Activated naive CD8-positive, alpha-beta T cell treated with anti-CD3 and anti-CD28 coated beads, Interleukin-2, amount 50 U/mL, for 16 hours (primary cell): Measurements from ENCODE around the gene CACNA1S.

Source experiments
- DNase-seq: peaks from one replicate; pipeline ENCODE4 v3.0.0-alpha.2; 2020; ENCODE audit warnings: low read depth, low spot score

CACNA1S gene

GRCh38 chr1:201116091-201116490, 3.9 kb upstream of the CACNA1S start:
- DNase-seq = no peak

GRCh38 chr1:201115390-201115937, 3.2 kb upstream of the CACNA1S start:
- DNase-seq = no peak

DNA sequence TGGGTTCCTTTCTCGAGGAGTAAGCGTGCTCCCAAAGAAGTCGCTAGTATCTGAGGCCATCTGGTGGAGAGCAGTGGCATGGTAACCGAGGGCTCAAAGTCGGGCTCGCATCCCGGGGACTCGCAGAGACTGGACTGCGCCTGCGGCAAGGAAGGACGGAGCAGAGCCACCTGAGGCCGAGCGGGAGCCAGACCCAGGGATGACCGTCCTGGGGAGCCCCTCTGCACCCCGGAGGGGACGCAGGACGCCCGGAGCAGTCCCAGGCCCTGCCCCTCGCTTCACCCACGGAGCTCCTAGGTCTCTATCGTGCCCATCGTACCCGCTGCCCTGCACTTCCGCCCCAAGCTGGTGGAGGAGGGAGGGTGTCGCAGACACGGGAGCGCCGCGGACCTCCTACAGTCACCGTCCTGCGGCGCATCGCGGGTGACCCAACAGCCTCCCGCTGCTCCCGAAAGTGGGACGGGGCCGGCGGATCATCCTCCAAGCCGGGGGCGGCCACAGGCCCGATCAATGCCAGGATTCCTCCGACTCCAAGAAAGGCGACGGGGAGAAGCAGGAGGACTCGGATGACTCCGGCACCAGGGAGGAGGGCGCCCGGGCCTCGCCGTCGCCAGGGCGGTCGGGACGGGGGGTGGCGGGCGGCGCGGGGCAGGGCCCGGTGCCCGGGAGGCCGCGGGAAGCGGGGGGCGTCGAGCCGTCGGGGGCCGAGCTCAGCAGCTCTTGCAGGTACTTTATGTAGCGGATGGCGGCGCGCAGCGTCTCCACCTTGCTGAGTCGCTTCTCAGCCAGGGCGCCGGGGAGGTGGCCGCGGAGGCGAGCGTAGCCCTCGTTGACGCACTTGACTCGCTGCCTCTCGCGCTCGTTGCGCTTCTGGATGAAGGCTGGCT, 2.3 kb upstream of the CACNA1S start:
- DNase-seq = peak; percentile 40

- no peak for DNase-seq
Observed at GRCh38 chr1:201113451-201114244, 1.4 kb upstream of the CACNA1S start.

- DNase-seq = no peak
Observed at GRCh38 chr1:201112926-201113325, 700 bp upstream of the CACNA1S start.

DNA sequence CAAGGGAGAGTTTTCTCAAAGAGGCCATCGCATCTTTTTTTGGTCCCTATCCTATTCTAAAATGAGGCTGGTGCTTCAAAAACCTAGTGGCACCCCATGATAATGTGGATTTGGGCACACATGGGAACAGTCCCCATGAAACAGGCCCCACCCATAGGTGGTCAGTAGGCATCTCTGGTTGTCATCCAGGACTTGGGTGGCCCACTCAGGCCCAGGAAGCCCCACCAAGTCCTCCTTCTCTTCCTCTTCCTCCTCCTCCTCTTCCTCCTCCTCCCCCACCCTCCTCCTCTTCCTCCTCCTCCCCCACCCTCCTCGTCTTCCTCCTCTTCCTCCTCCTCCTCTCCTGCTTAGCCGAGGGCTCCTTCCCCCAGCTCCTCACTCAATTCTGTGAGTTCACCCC, 554 bp downstream of the CACNA1S start:
- DNase-seq = no peak

DNA sequence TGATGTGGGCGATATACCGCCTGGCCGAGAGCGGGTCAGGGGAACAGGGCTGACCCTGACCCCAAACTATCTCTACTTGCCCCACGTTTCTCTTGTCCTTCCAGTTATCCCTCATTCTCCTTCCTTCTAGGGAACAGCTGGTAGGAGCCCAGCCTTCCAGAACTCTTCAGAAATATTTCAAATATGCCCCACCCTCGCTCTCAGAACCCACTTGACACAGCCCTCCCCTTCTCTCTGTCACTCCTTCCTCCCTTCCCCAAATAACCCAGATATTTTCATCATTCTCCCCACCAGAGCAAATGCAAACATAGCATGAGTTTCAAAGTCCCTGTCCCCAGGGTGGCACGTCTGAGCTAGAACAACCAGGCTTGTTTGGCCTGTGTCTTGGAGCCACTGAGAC, 1.1 kb downstream of the CACNA1S start:
- DNase-seq = no peak

DNA sequence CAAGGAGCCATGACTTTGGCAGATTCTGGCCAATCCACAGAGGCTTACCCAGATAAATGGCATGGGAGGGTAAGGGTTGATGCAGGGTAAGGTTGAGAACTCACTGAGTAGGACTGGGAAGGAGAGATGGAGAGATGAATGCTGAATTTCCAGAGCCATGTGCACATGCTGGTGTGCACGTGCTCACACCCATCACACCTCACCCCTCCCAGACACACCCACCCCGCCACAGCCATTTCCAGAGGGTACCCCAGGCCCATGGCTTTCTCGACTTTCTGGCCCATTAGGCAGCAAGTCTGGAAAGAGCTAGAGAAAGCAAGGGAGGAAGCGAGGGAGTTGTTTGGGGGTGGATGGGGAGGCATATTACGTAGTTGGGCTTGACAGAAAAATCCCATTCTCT, 1.6 kb downstream of the CACNA1S start:
- no peak for DNase-seq

DNA sequence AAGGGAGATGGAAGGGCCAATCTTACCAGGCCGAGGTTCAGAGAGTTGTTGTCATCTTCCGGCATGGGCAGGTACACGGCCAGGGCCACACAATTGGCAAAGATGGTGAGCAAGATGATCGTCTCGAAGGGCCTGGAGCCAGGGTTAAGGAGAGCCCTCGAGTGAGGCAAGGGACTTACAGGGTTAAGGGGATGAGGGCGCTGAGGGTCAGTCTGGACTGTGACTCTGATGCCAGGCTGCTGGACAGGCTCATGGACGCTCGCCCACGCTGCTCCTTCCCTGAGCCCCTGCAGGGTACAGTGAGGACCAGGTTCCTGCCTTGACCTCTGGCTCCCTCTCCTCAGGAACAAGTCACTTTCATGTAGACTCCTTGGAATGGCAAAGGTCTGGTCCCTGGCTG, 2.1 kb downstream of the CACNA1S start:
- no peak for DNase-seq

- no peak for DNase-seq
Observed at GRCh38 chr1:201109651-201110050, 2.6 kb downstream of the CACNA1S start.

- no peak for DNase-seq
Observed at GRCh38 chr1:201108614-201109013, 3.6 kb downstream of the CACNA1S start.

DNA sequence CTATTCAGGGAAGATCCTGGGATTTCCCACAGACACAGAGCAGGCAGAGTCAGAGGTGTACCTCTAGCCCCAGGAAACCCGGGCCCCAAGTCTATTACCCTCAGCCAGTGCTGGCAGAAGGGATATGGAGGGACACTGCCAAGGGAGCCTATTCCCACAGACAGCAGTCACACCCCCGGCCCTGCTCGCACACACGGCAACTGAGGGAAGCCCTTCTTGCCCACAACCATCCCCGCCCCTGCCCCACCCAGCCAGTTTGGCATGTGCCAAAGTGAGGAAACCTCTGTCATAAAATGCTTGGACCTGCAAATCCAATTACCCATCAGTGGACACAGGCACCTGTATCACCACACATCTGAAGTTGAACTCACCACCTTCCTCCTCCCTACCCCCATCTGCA, 6.5 kb downstream of the CACNA1S start:
- no peak for DNase-seq

- DNase-seq = no peak
Observed at GRCh38 chr1:201104141-201104540, 8.1 kb downstream of the CACNA1S start.

- no peak for DNase-seq
Observed at GRCh38 chr1:201103666-201104065, 8.6 kb downstream of the CACNA1S start.

GRCh38 chr1:201100169-201100930, 11.9 kb downstream of the CACNA1S start:
- no peak for DNase-seq

GRCh38 chr1:201098992-201099677, 13.1 kb downstream of the CACNA1S start:
- no peak for DNase-seq

- no peak for DNase-seq
Observed at GRCh38 chr1:201096977-201097856, 15.0 kb downstream of the CACNA1S start.

- no peak for DNase-seq
Observed at GRCh38 chr1:201096041-201096461, 16.2 kb downstream of the CACNA1S start.

DNA sequence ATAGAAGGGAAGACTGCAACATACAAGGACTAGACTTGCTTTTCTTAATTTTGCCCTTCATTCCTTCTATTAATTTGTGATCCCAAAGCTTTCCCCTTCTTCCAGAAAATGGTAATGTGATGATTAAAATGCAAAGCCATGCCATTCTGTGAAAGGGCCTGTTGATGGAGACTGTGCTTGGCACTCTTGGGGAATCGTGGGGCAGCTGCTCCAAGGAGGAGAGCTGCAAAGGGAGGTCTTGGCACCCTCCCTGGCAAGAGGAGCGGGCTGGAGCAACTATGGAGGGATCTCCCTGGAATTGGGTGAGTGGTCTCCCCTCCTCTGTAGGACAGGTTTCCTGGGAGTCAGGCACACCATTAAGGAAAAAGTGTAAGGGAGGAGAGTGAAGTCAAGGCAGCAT, 16.6 kb downstream of the CACNA1S start:
- no peak for DNase-seq

DNA sequence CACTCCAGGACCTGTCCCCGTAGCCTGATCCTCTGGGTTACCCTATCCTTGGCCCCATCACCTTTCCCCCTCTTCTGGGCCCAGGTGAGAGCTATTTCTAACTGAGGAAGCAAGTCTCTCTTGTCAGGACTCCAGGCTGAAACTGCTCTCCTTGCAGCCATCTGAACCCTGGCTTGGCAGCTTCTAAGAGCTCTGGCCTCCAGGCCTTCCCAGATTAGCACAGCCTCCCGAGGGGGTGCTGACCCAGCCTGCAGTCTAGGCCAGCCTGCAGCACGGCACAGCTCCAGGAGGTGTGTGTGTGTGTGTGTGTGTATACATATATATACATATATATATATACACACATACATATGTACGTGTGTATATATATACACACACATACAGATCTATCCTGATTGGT, 17.4 kb downstream of the CACNA1S start:
- no peak for DNase-seq
